ENCODE results near the gene LCP2. TPM values are rescaled to one million over a fixed set of nuclear protein-coding genes. Genes with fewer than 3 reads are reported as not detected.

LCP2 gene
- total and polyA plus RNA-seq, 2 of the 4 experiments (the other 2 are of a cell fraction): not detected

- no peak overlapping the region for H3K18ac ChIP-seq (ENCODE audit: low read depth, low read length)
- no peak overlapping the region for H4K5ac ChIP-seq (ENCODE audit: low read depth, low read length)
- H2BK5ac ChIP-seq (ENCODE audit: low read depth, low read length, poor library complexity, severe bottlenecking): no peak overlapping the region
- BruUV-seq (replicated peaks): no TSS peak
- no peak overlapping the region for H2AK9ac ChIP-seq (replicated peaks; ENCODE audit: low read depth, low read length, poor library complexity)
- H2BK120ac ChIP-seq (ENCODE audit: low read depth, low read length): no peak overlapping the region
- dilution Hi-C loops (cut with HindIII; ENCODE audit: low sequenced_read_pairs, unreplicated experiment) (no loop called here), in situ Hi-C loops (cut with MboI; ENCODE audit: low sequenced_read_pairs) (no loop called here), intact Hi-C loops (cut with micrococcal nuclease) (no loop called here)
- CTCF ChIA-PET: no interaction called here
- H3K56ac ChIP-seq (ENCODE audit: extremely low read depth, insufficient read depth, low read length): no peak overlapping the region
- no peak overlapping the region for H2AFZ ChIP-seq (replicated peaks; ENCODE audit: low read length, poor library complexity)
- ATAC-seq (ENCODE audit: low read depth) (no peak), DNase-seq (no peak)
- H3K4me3 ChIP-seq (ENCODE audit: insufficient read depth, low read depth, low read length): no peak overlapping the region
- H3K4me2 ChIP-seq (ENCODE audit: low read depth, low read length): no peak overlapping the region
- POLR2A ChIA-PET (ENCODE audit: unreplicated experiment): no interaction called here
- H3K27me3 ChIP-seq (ENCODE audit: control insufficient read depth, insufficient read depth, low read length): no peaks in the 10 kb centered on the region
- WGBS, 2 experiments (ENCODE audit: extremely low coverage in 2 of 2, insufficient read length in 1 of 2): no CpG with 5 or more reads among the region's 3 CpGs
- H3K14ac ChIP-seq (replicated peaks; ENCODE audit: low read depth, low read length): no peak overlapping the region
- H4K20me1 ChIP-seq (ENCODE audit: insufficient read depth, low read length): no peaks in the 10 kb centered on the region
- H3K9ac ChIP-seq (ENCODE audit: low read depth, low read length): no peak overlapping the region
- H3K4ac ChIP-seq (ENCODE audit: low read depth, low read length): no peak overlapping the region
- no peak overlapping the region for H2BK15ac ChIP-seq (ENCODE audit: low read depth, low read length)
- no peak overlapping the region for H2BK20ac ChIP-seq (ENCODE audit: low read depth, low read length)
- H3K9me1 ChIP-seq (ENCODE audit: insufficient read depth, low read length): no peaks in the 10 kb centered on the region
- no peak overlapping the region for H4K8ac ChIP-seq (ENCODE audit: low read depth in 2 of 2, low read length in 2 of 2)
- no peaks in the 10 kb centered on the region for H3K79me1 ChIP-seq (ENCODE audit: low read depth in 1 of 2, low read length in 2 of 2)
- H4K91ac ChIP-seq (ENCODE audit: insufficient read depth, low read depth, low read length): no peak overlapping the region
- no peak overlapping the region for H3K27ac ChIP-seq (ENCODE audit: insufficient read depth, low read length)
- H2AK5ac ChIP-seq (ENCODE audit: low read depth, low read length): no peak overlapping the region
- H3K36me3 ChIP-seq (ENCODE audit: control insufficient read depth, insufficient read depth, low read length): no peaks in the 10 kb centered on the region
- H3K4me1 ChIP-seq (ENCODE audit: control insufficient read depth, insufficient read depth, low read length): no peaks in the 10 kb centered on the region
- no peaks in the 10 kb centered on the region for H3K9me3 ChIP-seq (ENCODE audit: control insufficient read depth, insufficient read depth, low read length)
- TF ChIP-seq FOS (IDR thresholded peaks at IDR 0.05; ENCODE audit: low read depth, low read length) (no peak), CHD1 (IDR thresholded peaks at IDR 0.05; ENCODE audit: low read depth, low read length) (no peak), MAFK (IDR thresholded peaks at IDR 0.05; ENCODE audit: low read depth, low read length) (no peak), RAD21 (IDR thresholded peaks at IDR 0.05; ENCODE audit: low read length) (no peak), NFE2L2 (IDR thresholded peaks at IDR 0.05; ENCODE audit: low read depth, low read length) (no peak), MAZ (IDR thresholded peaks at IDR 0.05; ENCODE audit: borderline replicate concordance, low read depth, low read length) (no peak), RFX5 (IDR thresholded peaks at IDR 0.05; ENCODE audit: low read depth, low read length) (no peak)
- no peak overlapping the region for H3K23ac ChIP-seq (ENCODE audit: low read depth, low read length)
Measured at GRCh38 chr5:170294057-170294456, 3.5 kb downstream of the LCP2 start.
